GOT3 (cell line): ENCODE data around the gene SLC12A9.
"Not testable (repeated sequence)": the region's sequence is repeated elsewhere in the genome, so short reads cannot be mapped to it uniquely, and the experiment has no call there.

ENCODE experiments used
- DNase-seq: peaks from one replicate; lab custom pipeline; 2025; ENCODE audit warnings: mixed read lengths; lab: John Stamatoyannopoulos, UW

SLC12A9 gene, protein sequence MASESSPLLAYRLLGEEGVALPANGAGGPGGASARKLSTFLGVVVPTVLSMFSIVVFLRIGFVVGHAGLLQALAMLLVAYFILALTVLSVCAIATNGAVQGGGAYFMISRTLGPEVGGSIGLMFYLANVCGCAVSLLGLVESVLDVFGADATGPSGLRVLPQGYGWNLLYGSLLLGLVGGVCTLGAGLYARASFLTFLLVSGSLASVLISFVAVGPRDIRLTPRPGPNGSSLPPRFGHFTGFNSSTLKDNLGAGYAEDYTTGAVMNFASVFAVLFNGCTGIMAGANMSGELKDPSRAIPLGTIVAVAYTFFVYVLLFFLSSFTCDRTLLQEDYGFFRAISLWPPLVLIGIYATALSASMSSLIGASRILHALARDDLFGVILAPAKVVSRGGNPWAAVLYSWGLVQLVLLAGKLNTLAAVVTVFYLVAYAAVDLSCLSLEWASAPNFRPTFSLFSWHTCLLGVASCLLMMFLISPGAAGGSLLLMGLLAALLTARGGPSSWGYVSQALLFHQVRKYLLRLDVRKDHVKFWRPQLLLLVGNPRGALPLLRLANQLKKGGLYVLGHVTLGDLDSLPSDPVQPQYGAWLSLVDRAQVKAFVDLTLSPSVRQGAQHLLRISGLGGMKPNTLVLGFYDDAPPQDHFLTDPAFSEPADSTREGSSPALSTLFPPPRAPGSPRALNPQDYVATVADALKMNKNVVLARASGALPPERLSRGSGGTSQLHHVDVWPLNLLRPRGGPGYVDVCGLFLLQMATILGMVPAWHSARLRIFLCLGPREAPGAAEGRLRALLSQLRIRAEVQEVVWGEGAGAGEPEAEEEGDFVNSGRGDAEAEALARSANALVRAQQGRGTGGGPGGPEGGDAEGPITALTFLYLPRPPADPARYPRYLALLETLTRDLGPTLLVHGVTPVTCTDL

DNA sequence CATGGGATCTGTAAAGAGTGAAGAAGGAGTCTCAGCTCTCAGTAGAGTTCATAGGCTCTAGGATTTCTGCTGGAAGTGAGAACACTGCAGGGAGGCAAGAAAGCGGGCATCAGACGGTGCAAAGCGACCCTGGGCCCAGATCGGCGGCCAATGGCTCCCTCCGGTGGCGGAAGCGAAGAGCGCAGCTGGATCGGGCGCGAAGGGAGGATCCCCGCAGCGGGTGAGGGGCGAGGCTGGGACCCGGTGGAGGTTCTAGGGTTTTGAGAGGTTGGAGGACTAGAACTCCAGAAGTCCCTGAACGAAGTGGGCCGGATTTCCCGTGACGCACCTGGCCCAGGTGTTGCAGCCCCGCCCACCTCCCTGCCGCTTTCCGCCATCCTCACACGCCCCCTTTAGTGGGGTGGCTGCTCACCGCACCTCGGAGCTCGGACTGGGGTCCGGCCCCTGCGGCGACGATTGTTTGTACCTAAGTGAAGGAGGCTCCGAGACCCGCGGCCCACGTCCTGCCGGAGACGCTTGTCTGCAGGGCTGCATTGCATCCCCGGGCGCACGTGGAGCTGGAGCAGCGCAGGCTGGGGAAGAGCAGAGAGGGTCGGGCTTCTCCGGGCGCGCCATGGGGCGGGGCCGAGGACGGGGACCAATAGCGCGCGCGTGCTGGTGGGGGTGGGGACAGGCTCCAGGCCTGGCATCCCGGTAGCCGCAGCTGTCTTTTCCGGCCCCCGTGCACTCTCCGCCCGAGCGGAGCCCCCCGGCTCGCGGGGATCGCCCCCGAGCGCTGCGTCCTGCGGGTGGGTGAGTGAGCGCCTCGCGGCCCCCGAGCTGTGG is at the start of gene SLC12A9:
Gene SLC12A9, plus strand, starts transcription at position 666 of the 825 bp plus-strand sequence. CDS start 1,485 bp downstream, outside the sequence.
- peak; percentile 43 for DNase-seq

GRCh38 chr7:100802951-100803350 is 49.6 kb upstream of the SLC12A9 start:
- no peak for DNase-seq

DNA sequence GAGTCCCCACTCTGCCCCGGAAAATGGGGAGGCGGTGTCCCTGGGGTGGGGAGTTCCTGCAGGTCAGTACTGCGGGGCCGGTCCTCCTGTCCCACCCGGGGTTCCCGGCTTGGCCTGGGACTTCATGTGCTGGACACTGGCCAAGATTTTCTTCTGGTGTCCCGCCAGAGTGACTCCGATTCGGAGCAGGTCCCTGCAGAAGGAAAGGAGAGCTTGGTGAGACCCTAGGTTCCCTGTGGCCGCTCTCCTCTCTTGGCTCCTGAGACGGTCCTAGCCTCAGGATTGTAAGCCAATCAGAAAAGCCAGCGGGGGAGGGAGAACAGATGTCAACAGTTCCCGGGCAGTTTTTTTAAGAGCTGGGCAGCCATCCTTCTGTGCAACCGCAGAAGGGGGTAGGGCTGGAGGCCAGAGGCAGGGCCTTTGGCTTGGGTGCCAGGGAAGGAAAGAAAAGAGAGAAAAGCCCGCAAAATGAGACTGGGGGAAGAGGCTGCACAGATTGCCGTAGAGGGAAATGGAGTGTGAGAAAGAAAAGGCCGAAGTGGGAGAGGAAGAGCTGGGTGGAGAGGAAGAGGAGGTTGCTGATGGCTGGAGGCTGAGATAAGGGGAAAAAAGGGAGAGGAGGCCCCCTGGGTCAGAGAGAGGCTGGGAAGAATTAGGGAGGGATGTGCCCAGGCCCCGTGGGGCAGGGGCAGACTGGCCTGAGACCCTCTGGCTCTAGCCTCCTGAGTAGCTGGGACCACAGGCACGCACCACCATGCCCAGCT is 48.9 kb upstream of the SLC12A9 start:
- peak; percentile 37 for DNase-seq

DNA sequence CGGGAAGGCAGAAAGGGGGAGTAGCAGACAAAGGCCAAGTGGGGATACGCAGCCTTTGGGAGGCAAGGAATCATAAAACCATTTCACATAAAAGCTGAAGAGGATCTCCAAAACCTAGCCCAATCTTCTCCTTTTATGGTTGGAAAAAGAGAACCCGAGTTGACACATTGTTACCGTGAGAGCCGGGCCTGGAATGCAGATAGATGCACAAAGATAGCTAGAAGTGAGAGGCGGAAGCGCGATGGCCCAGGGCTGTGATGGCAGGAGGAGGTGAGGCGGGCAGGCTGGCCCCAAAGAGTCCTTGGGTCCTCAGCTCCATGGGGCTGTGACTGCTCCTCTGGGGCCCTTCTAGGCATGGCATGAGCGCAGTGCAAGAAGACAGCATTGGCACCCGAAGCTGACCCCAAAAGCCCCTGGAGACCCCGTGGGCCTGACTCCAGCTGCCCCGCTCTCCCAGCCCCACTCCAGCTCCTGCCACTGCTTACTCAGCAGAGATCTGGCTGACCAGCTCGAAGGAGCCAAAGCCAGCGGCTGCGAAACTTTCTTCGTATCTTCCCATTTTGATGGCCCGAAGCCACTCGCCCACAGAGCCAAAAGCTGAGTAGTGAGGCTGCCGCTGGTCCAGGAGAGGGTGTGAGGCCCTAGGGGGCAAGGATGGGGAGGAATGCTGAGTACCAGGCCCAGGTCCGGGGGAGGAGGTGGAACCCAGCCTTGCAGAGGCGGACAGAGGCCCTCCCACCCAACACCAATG is 47.7 kb upstream of the SLC12A9 start:
- DNase-seq = no peak

DNA sequence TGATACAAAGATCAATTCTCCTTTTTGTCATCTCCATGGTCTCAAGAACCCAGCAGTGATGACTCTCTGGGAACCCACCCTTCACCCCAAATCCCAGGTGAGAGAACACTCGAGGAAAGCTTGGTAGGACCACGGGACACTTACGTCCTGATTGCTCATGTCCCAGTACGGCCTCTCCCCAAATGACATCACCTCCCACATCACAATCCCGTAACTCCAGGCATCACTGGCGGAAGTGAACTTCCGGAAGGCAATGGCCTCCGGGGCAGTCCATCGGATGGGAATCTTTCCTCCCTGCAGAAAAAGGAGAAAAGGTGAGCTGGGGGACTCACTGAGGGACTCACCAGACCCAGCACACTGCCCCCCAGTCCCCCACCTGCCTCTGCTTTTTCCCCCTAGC is 46.2 kb upstream of the SLC12A9 start:
- DNase-seq = no peak

DNA sequence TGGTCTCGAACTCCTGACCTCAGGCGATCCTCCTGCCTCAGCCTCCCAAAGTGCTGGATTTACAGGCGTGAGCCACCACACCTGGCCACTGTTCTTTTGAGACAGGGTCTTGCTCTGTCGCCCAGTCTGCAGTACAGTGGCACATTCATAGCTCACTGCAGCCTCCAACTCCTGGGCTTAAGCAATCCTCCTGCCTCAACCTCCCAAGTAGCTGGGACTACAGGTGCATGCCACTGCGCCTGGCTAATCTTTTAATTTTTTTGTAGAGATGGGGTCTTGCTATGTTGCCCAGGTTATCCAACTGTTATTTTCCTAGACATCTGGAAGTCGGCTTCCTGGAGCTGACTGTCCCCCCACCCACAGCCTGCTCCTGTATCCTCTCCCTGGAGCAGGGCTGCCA is 45.6 kb upstream of the SLC12A9 start:
- DNase-seq = not testable (repeated sequence)

- DNase-seq = no peak
These were observed 44.1 kb upstream of the SLC12A9 start for GRCh38 chr7:100808354-100808875.

DNA sequence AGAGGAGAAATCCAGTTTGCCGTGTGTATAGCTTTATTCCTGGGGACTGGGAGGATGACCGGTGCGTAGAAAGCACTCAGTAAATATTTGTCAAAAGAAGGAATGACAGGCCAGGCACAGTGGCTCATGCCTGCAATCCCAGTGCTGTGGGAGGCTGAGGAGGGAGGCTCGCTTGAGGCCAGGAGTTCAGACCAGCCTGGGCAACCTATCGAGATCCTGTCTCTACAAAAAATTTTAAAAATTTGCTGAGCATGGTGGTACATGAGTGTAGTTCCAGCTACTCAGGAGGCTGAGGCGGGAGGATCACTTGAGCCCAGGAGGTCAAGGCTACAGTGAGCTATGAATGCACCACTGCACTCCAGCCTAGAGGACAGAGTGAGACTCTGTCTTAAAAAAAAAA is 41.0 kb upstream of the SLC12A9 start:
- no peak for DNase-seq

DNA sequence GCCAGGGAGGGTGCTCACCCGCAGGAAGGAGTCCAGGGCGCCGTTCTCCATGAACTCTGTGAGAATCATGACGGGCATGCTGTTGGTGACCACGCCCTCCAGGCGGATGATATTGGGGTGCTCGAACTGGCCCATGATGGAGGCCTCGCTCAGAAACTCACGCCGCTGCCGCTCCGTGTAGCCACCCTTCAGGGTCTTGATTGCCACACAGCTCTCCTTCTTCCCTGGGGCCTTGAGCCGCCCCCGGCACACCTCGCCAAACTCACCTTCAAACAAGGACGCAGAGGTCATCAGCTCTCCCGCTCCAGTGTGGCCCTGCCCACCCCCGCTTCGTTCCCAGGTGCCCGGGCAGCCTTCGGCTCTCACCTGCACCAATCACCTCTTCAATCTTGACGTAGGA is 39.8 kb upstream of the SLC12A9 start:
- no peak for DNase-seq

DNA sequence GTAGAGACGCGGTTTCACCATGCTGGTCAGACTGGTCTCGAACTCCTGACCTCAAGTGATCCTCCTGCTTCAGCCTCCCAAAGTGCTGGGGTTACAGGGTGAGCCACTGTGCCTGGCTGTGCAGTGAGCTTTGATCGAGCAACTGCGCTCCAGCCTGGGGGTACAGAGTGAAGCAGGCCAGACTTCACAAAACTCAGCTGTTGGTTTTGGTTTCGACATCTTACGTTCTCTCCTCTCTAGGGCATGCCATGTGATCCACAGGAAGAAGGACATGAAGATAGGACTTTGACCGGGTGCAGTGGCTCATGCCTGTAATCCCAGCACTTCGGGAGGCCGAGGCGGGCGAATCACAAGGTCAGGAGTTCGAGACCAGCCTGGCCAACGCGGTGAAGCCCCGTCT is 36.0 kb upstream of the SLC12A9 start:
- not testable (repeated sequence) for DNase-seq

DNA sequence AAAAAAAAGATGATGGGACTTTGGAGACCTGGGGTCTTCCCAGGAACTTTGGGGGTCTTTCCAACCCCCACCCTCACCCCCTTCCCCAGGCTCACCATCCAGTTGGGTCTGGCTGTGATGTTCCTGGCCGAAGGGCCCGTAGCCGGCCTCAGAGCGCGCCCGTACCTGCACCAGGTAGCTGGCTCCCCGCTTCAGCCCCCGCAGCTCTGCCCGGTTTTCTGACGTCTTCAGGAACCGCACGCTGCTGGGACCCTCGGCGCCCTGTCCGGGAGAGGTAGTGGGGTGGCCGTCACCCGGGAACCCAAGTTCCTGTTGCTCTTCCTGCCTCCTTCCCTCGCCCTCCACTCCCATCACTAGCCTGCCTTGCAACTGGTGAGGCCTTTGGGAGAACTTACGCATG is 35.4 kb upstream of the SLC12A9 start:
- DNase-seq = no peak

DNA sequence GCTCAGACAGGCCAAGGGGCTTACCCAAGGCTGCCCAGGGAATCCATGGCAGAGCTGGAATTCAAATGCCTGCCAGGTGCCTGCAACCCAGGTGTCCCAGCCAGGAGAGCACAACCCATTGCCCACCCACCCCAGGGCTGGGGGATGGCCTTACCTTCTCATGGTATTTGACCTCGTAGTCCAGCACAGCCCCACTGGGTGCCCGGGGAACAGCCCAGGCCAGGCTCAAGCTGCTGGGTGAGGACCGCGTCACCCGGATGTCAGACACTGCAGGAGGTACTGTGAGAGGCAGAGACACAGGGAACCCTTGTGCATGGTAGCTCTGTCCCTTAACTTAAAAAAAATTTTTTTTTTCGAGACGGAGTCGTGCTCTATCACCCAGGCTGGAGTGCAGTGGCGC is 34.1 kb upstream of the SLC12A9 start:
- DNase-seq = no peak

DNA sequence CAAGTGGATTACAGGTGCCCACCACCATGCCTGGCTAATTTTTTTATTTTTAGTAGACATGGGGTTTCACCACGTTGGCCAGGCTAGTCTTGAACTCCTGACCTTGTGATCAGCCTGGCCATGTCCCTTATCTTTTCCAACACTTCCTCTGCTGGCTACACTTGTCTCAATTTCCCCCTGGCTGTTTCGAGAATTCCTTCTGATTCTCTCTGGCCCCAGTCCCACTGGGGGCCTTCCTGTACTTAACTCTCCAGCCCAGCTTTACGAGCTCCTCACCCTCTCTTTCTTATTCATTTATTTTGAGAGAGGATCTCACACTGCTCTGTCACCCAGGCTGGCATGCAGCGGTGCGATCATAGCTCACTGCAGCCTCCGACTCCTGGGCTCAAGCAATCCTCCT is 33.7 kb upstream of the SLC12A9 start:
- DNase-seq = no peak

GRCh38 chr7:100819586-100819985 is 32.9 kb upstream of the SLC12A9 start:
- DNase-seq = no peak

DNA sequence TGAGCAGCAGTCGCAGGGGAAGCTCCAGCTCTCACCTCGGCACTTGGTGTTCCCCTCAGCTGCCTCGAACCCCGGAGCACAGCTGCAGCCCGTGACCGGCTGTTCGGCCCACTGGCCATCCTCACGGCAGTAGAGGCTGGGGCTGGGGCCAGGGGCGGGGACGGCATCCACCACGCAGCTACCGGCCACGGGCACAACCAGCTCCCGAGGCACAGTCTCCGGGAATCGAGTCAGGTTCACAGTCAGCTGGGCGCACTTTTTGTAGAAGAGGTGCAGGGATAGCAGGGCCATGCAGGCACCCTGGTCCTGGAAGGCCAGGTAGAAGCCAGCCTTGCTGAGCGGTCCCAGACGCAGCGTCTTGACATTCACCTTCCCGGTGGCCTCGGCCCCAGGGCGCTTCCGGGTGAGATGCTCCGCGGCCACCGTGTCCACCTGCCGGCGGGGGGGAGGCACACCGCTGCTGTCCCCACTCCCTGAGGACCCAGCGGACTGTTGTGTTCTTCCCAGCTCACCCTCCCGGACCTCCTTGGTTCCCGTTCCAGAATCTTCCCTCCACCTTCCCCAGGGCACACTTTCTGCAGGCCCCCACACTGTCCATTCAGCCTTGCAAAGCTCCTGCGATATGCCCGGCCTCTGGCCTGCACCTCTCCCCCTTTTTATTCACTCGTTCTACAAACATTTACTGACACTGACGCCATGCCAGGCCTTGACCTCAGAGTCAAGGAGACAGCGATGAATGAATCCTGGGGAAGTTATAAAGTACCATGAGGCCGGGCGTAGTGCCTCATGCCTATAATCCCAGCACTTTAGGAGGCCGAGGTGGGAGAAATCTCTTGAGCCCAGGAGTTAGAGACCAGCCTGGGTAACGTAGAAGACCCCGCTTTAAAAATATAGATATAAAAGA is 30.0 kb upstream of the SLC12A9 start:
- DNase-seq = no peak

- DNase-seq = no peak
These were observed 29.4 kb upstream of the SLC12A9 start for GRCh38 chr7:100823140-100823525.

DNA sequence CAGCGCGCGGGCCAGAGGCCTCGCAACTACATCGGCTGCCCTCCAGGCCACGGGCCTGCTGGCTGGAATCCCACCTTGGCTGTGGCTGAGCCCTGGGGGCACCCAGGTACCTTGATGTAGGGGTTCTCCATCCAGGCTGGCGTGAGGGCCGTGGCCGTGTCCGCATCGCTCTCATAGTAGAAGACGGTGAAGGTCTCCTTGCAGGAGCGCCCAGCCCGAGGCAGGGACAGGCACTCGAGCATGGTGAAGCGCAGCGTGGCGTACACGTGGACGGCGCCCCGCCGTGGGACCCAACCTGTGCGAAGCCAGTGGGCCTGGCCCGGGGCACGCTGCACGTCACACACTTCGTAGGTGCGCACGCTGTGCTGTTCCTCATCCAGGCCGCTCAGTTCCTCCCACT is 29.0 kb upstream of the SLC12A9 start:
- no peak for DNase-seq

DNA sequence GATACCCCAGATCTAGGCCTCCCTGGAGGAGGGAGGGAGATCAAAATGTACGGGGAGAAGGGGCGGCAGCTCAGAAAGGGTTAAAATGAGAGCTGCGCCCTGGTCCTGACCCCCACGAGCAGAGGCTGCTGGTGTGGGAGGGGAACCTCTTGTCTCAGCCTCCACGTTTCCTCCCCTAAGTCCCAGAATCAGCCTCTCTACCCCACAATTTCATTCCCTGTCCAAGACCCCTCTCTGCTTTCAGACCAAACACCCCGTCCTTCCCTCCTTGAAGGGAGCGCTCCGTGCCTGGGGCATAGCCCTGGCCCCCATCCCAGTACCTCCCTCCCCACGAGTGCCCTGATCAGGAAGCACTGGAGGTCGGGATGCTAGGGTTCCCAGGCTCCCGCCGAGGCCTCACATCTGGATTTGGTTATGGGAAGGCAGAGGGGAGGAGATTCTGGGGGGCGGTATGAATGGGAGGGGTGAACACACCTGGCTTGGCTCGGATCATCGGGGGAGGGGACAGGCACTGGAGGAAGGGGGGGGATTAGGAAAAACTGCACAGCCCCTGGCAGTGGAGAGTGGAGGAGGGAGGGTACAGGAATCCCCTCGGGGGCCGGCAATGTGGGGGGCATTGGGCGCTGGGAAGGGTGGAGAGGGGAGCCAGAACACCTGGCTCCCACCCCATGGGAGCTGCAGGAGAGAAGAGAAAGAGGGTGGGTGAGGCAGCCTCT is 27.9 kb upstream of the SLC12A9 start:
- DNase-seq = no peak

DNA sequence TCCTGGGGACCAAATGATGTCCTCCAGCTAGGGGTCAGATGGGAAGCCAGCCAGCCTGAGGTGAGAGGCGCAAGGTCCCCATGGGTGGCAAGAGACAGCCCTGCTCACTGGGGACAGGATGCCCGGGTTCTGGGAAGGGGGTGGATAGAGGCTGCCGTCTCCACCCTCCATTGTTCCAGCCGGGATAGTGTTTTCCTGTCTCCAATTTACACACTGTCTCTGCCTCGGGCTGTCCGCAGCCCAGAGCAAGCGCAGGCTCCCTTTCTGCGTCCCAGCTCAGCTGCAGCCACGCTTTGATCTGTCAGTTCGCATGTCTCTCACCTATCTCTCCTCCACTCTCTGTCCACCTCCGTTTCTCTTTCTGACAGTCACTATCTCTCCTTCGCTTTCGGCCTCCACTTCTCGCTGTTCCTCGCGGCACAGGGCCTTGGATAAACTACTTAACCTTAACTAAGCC is 27.3 kb upstream of the SLC12A9 start:
- no peak for DNase-seq
